K562 (cell line): Measurements from ENCODE around the gene UBR3. TPM values are rescaled to one million over a fixed set of nuclear protein-coding genes. Genes with fewer than 3 reads are reported as not detected.

ENCODE experiments used
- CHD2 ChIP-seq: IDR thresholded peaks from 2 replicates; pipeline ENCODE4 v1.6.1; 2011; ENCODE audit warnings: low read depth, low read length
- CTBP1 ChIP-seq: fragments of 450-650 bp; IDR thresholded peaks from 2 replicates; pipeline ENCODE4 v1.6.1; 2016; ENCODE audit warnings: borderline replicate concordance
- ERF ChIP-seq: fragments of 450-650 bp; formaldehyde crosslinking; IDR thresholded peaks from 2 replicates; pipeline ENCODE4 v1.4.0; 2020; ENCODE audit warnings: mild to moderate bottlenecking, mixed read lengths
- ETV1 ChIP-seq: fragments of 450-650 bp; conservative IDR thresholded peaks from 2 replicates; pipeline ENCODE4 v1.6.1; 2016; ENCODE audit warnings: missing genetic modification characterization, control low read depth, low read depth, missing compliant biosample characterization
- FOXM1 ChIP-seq, 2 experiments: fragments of 450-650 bp in 1 of 2; sonication (generic) in 1 of 2; formaldehyde crosslinking in 1 of 2; IDR thresholded peaks; 2 replicates each; pipeline versions ENCODE4 v1.6.1 to v1.9.0; 2017 to 2022; ENCODE audit warnings: low read depth in 2 of 2, mild to moderate bottlenecking in 2 of 2, missing genetic modification reagents in 1 of 2, moderate library complexity in 1 of 2
- HDAC6 ChIP-seq: IDR thresholded peaks from 2 replicates; pipeline ENCODE4 v1.6.1; 2012; ENCODE audit warnings: low read depth, mild to moderate bottlenecking, control low read depth, inconsistent platforms, low read length, moderate library complexity
- JUND ChIP-seq, 2 experiments: IDR thresholded peaks; 2 replicates in 1 of 2; 3 replicates in 1 of 2; pipeline ENCODE4 v1.6.1; 2011; ENCODE audit warnings: borderline replicate concordance in 2 of 2, low read depth in 2 of 2, low read length in 2 of 2, improper control_type of control experiment in 1 of 2, missing biosample characterization in 1 of 2, missing genetic modification characterization in 1 of 2, missing genetic modification reagents in 1 of 2
- NONO ChIP-seq, 2 experiments: fragments of 200-400 bp in 1 of 2; fragments of 450-650 bp in 1 of 2; formaldehyde crosslinking in 1 of 2; IDR thresholded peaks; 2 replicates each; pipeline ENCODE4 v1.6.1; 2017; ENCODE audit warnings: low read depth in 2 of 2, mild to moderate bottlenecking in 2 of 2, moderate library complexity in 2 of 2, low read length in 1 of 2
- PML ChIP-seq: IDR thresholded peaks from 2 replicates; pipeline ENCODE4 v1.6.1; 2012; ENCODE audit warnings: low read length, inconsistent platforms
- POLR2G ChIP-seq: fragments of 200-400 bp; formaldehyde crosslinking; IDR thresholded peaks from 2 replicates; pipeline ENCODE4 v1.6.1; 2017; ENCODE audit warnings: low read depth, mild to moderate bottlenecking, antibody characterized with exemption, low read length, moderate library complexity
- SRF ChIP-seq, 2 experiments: fragments of 250-450, 450-650 bp in 1 of 2; sonication (Bioruptor Pico) in 1 of 2; sonication (generic) in 1 of 2; formaldehyde crosslinking; IDR thresholded peaks; 2 replicates each; pipeline versions ENCODE4 v1.5.0 to v1.5.1; 2020 to 2022; ENCODE audit warnings: mild to moderate bottlenecking in 1 of 2, missing genetic modification reagents in 1 of 2
- TEAD2 ChIP-seq: fragments of 450-650 bp; IDR thresholded peaks from 2 replicates; pipeline ENCODE4 v1.6.1; 2016; ENCODE audit warnings: missing genetic modification characterization, control low read depth, missing compliant biosample characterization
- YY1 ChIP-seq, 3 experiments: IDR thresholded peaks; 2 replicates each; pipeline ENCODE4 v1.6.1; 2011; ENCODE audit warnings: low read length in 2 of 3, mild to moderate bottlenecking in 2 of 3, moderate library complexity in 2 of 3, borderline replicate concordance in 1 of 3, control low read depth in 1 of 3, low read depth in 1 of 3; ENCODE audit not compliant: insufficient read depth in 3 of 3, insufficient replicate concordance in 2 of 3, control insufficient read depth in 1 of 3, insufficient read length in 1 of 3; ENCODE audit errors: extremely low read depth in 1 of 3
- ZNF644 ChIP-seq: fragments of 200-800 bp; sonication (Bioruptor generic); IDR thresholded peaks from 2 replicates; pipeline ENCODE4 v1.6.1; 2016; ENCODE audit warnings: low read depth, missing genetic modification characterization, missing compliant biosample characterization
- polyA plus RNA-seq, 8 experiments: library from polyadenylated mRNA; depleted of rRNA in 4 of 8; stranded (reverse) in 5 of 8; unstranded in 3 of 8; fragments of >200 nt; fragmentation: Nextera tagmentation in 2 of 8; fragmentation: Illumina TruSeq in 1 of 8; extraction: Ambion mirVana in 2 of 8; extraction: Trizol in 1 of 8; gene quantifications; 2 replicates each; pipeline versions ENCODE4 v1.2.1 to v1.2.3, GENCODE V29; 2011 to 2014; ENCODE audit warnings: inconsistent platforms in 1 of 8, missing spikeins in 1 of 8
- total RNA-seq, 7 experiments: library from RNA; depleted of rRNA in 6 of 7; stranded (reverse); fragments of >200 nt in 6 of 7; fragmentation: Illumina TruSeq in 2 of 7; extraction: Trizol in 2 of 7; gene quantifications; 2 replicates each; pipeline versions ENCODE4 v1.2.1 to v1.2.3, GENCODE V29; 2011 to 2021; ENCODE audit warnings: low replicate concordance in 1 of 7
- TF ChIP-seq, protein P1 (sequence below), 3 experiments: fragments of 200-800 bp in 1 of 3; sonication (Bioruptor generic) in 1 of 3; sonication (generic) in 1 of 3; formaldehyde crosslinking in 1 of 3; IDR thresholded peaks; 2 replicates each; pipeline versions ENCODE4 v1.6.1 to v1.8.0; 2016 to 2022; ENCODE audit warnings: mild to moderate bottlenecking in 2 of 3, missing compliant biosample characterization in 2 of 3, missing genetic modification characterization in 2 of 3, missing genetic modification reagents in 1 of 3
- TF ChIP-seq, protein P2 (sequence below): sonication (generic); formaldehyde crosslinking; IDR thresholded peaks from 2 replicates; pipeline ENCODE4 v1.8.0; 2023; ENCODE audit warnings: missing genetic modification reagents, mild to moderate bottlenecking, borderline replicate concordance

UBR3 gene
- total and polyA plus RNA-seq, 9 of the 15 experiments (the other 6 are each of a cell fraction or from before 2014, with no cell fraction given), result 14.4 to 63.5 (median 40.4) TPM

- TF ChIP-seq ZNF644 (tag) (no peak), SRF (CRISPR knock-in tag; IDR thresholded peaks at IDR 0.05) (peak in 1 of 2 experiments; percentile 71; a peak in 1 of 4 replicates), ETV1 (0 out of 2 replicates have a peak, but pooled peaks have one; percentile 35), CTBP1 (peak; percentile 78), NONO (IDR thresholded peaks at IDR 0.05; ENCODE audit: low read depth in 2 of 2, low read length in 1 of 2) (peak; percentile 87 to 91), PML (peak; percentile 76; the same call in 1 of the 2 replicates), TEAD2 (tag) (no peak), HDAC6 (no peak), POLR2G (peak; percentile 98), ERF (CRISPR knock-in tag) (0 out of 2 replicates have a peak, but pooled peaks have one; percentile 22), CHD2 (peak; percentile 99), FOXM1 (IDR thresholded peaks at IDR 0.05; ENCODE audit: low read depth) (no peak), FOXM1 (CRISPR knock-in tag; IDR thresholded peaks at IDR 0.05; ENCODE audit: low read depth) (0 out of 2 replicates have a peak, but pooled peaks have one; percentile 68), JUND (IDR thresholded peaks at IDR 0.05; ENCODE audit: borderline replicate concordance, low read depth, low read length) (peak; percentile 32; the same call in 1 of the 2 replicates), JUND (tag; IDR thresholded peaks at IDR 0.05; ENCODE audit: borderline replicate concordance, low read depth, low read length) (no peak), YY1 (IDR thresholded peaks at IDR 0.05; ENCODE audit: borderline replicate concordance in 1 of 3, control insufficient read depth in 1 of 3, extremely low read depth in 1 of 3, insufficient read depth in 3 of 3, insufficient read length in 1 of 3, insufficient replicate concordance in 2 of 3, low read depth in 1 of 3, low read length in 2 of 3) (peak; percentile 72 to 97 (median 94))
- TF ChIP-seq, protein P1, sequence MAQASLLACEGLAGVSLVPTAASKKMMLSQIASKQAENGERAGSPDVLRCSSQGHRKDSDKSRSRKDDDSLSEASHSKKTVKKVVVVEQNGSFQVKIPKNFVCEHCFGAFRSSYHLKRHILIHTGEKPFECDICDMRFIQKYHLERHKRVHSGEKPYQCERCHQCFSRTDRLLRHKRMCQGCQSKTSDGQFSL (CRISPR knock-in tag; IDR thresholded peaks at IDR 0.05), result 0 out of 2 replicates have a peak, but pooled peaks have one; percentile 37
- TF ChIP-seq, protein P1 (tag; IDR thresholded peaks at IDR 0.05), result no peak
- TF ChIP-seq, protein P2, sequence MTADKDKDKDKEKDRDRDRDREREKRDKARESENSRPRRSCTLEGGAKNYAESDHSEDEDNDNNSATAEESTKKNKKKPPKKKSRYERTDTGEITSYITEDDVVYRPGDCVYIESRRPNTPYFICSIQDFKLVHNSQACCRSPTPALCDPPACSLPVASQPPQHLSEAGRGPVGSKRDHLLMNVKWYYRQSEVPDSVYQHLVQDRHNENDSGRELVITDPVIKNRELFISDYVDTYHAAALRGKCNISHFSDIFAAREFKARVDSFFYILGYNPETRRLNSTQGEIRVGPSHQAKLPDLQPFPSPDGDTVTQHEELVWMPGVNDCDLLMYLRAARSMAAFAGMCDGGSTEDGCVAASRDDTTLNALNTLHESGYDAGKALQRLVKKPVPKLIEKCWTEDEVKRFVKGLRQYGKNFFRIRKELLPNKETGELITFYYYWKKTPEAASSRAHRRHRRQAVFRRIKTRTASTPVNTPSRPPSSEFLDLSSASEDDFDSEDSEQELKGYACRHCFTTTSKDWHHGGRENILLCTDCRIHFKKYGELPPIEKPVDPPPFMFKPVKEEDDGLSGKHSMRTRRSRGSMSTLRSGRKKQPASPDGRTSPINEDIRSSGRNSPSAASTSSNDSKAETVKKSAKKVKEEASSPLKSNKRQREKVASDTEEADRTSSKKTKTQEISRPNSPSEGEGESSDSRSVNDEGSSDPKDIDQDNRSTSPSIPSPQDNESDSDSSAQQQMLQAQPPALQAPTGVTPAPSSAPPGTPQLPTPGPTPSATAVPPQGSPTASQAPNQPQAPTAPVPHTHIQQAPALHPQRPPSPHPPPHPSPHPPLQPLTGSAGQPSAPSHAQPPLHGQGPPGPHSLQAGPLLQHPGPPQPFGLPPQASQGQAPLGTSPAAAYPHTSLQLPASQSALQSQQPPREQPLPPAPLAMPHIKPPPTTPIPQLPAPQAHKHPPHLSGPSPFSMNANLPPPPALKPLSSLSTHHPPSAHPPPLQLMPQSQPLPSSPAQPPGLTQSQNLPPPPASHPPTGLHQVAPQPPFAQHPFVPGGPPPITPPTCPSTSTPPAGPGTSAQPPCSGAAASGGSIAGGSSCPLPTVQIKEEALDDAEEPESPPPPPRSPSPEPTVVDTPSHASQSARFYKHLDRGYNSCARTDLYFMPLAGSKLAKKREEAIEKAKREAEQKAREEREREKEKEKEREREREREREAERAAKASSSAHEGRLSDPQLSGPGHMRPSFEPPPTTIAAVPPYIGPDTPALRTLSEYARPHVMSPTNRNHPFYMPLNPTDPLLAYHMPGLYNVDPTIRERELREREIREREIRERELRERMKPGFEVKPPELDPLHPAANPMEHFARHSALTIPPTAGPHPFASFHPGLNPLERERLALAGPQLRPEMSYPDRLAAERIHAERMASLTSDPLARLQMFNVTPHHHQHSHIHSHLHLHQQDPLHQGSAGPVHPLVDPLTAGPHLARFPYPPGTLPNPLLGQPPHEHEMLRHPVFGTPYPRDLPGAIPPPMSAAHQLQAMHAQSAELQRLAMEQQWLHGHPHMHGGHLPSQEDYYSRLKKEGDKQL (CRISPR knock-in tag), result peak; percentile 83; the same call in 1 of the 2 replicates
Measured at GRCh38 chr2:169827272-169828140, at the start of gene UBR3 (continued).
